ENCODE measurements around the gene RABGAP1. TPM values are rescaled to one million over a fixed set of nuclear protein-coding genes. Genes with fewer than 3 reads are reported as not detected.

Gene RABGAP1
- total RNA-seq, 2 experiments from 2014 or later = 19.8 to 22.0 TPM

- no peaks in the 10 kb centered on the region for H3K9me3 Mint-ChIP-seq
- H3K4me1 Mint-ChIP-seq (ENCODE audit: low read depth) = no peaks in the 10 kb centered on the region
- no peak overlapping the region for H3K27ac Mint-ChIP-seq
- intact Hi-C loops (cut with micrococcal nuclease) = no loop called here
- CTCF ChIA-PET = no interaction called here
- H3K36me3 Mint-ChIP-seq (ENCODE audit: low read depth) = peaks cover 19% of the 10 kb centered on the region
- ATAC-seq (no peak), DNase-seq (no peak)
- POLR2A ChIA-PET = interaction anchor here (0.7 kb wide), 1 partner anchor 22 kb away, joined by 3 read pairs; no protein-coding TSS in a partner anchor
- no peak overlapping the region for H3K4me3 Mint-ChIP-seq
- no peak for TF ChIP-seq CTCF (IDR thresholded peaks at IDR 0.05)
- H3K27me3 Mint-ChIP-seq = no peaks in the 10 kb centered on the region
Observed at GRCh38 chr9:123096987-123097386, 156.2 kb downstream of the RABGAP1 start.

- TF ChIP-seq CTCF (IDR thresholded peaks at IDR 0.05) = no peak
- Mint-ChIP-seq H3K36me3 (ENCODE audit: low read depth) (peaks cover 19% of the 10 kb centered on the region), H3K27me3 (no peaks in the 10 kb centered on the region), H3K4me1 (ENCODE audit: low read depth) (no peaks in the 10 kb centered on the region), H3K9me3 (no peaks in the 10 kb centered on the region), H3K4me3 (no peak overlapping the region), H3K27ac (no peak overlapping the region)
- ChIA-PET POLR2A (interaction anchor here (0.7 kb wide), 1 partner anchor 21 kb away, joined by 3 read pairs; no protein-coding TSS in a partner anchor), CTCF (no interaction called here)
- DNase-seq = no peak
- intact Hi-C loops (cut with micrococcal nuclease) = no loop called here
- ATAC-seq = no peak
Observed at GRCh38 chr9:123097430-123098095, 156.7 kb downstream of the RABGAP1 start.

- Mint-ChIP-seq H3K4me3 (no peak overlapping the region), H3K27me3 (no peaks in the 10 kb centered on the region), H3K9me3 (no peaks in the 10 kb centered on the region), H3K4me1 (ENCODE audit: low read depth) (no peaks in the 10 kb centered on the region), H3K36me3 (ENCODE audit: low read depth) (peaks cover 19% of the 10 kb centered on the region), H3K27ac (no peak overlapping the region)
- CTCF ChIA-PET = no interaction called here
- intact Hi-C loops (cut with micrococcal nuclease) = no loop called here
- no peak for ATAC-seq
- DNase-seq = no peak
- no peak for TF ChIP-seq CTCF (IDR thresholded peaks at IDR 0.05)
- POLR2A ChIA-PET = no interaction called here
Observed at GRCh38 chr9:123098096-123098459, 157.3 kb downstream of the RABGAP1 start.

- H3K27ac Mint-ChIP-seq = no peak overlapping the region
- POLR2A ChIA-PET = interaction anchor here (1.4 kb wide), 1 partner anchor 12 kb away, joined by 4 read pairs; no protein-coding TSS in a partner anchor
- no peak for TF ChIP-seq CTCF (IDR thresholded peaks at IDR 0.05)
- no peaks in the 10 kb centered on the region for H3K4me1 Mint-ChIP-seq (ENCODE audit: low read depth)
- DNase-seq (no peak), ATAC-seq (no peak)
- CTCF ChIA-PET = interaction anchor here (6.8 kb wide), 1 partner anchor 250 kb away, joined by 44 read pairs; no protein-coding TSS in a partner anchor
- H3K9me3 Mint-ChIP-seq = no peaks in the 10 kb centered on the region
- no peaks in the 10 kb centered on the region for H3K27me3 Mint-ChIP-seq
- intact Hi-C loops (cut with micrococcal nuclease) = no loop called here
- peaks cover 16% of the 10 kb centered on the region for H3K36me3 Mint-ChIP-seq (ENCODE audit: low read depth)
- H3K4me3 Mint-ChIP-seq = no peak overlapping the region
Observed at GRCh38 chr9:123099042-123099441, 158.2 kb downstream of the RABGAP1 start.

GRCh38 chr9:123099548-123099947, 158.7 kb downstream of the RABGAP1 start:
- Mint-ChIP-seq H3K36me3 (ENCODE audit: low read depth) (peaks cover 14% of the 10 kb centered on the region), H3K4me1 (ENCODE audit: low read depth) (no peaks in the 10 kb centered on the region), H3K27ac (no peak overlapping the region), H3K27me3 (no peaks in the 10 kb centered on the region), H3K9me3 (no peaks in the 10 kb centered on the region), H3K4me3 (no peak overlapping the region)
- POLR2A ChIA-PET = interaction anchor here (1.4 kb wide), 1 partner anchor 12 kb away, joined by 4 read pairs; no protein-coding TSS in a partner anchor
- no peak for ATAC-seq
- DNase-seq = no peak
- intact Hi-C loops (cut with micrococcal nuclease) = no loop called here
- CTCF ChIA-PET = interaction anchor here (6.8 kb wide), 1 partner anchor 250 kb away, joined by 44 read pairs; no protein-coding TSS in a partner anchor
- no peak for TF ChIP-seq CTCF (IDR thresholded peaks at IDR 0.05)
